Measurements from ENCODE around the gene TBX1. TPM values are rescaled to one million over a fixed set of nuclear protein-coding genes. Genes with fewer than 3 reads are reported as not detected.

Gene TBX1
- polyA plus RNA-seq, 3 donors from 2014 or later = 0.12 TPM; not detected in 2

DNA sequence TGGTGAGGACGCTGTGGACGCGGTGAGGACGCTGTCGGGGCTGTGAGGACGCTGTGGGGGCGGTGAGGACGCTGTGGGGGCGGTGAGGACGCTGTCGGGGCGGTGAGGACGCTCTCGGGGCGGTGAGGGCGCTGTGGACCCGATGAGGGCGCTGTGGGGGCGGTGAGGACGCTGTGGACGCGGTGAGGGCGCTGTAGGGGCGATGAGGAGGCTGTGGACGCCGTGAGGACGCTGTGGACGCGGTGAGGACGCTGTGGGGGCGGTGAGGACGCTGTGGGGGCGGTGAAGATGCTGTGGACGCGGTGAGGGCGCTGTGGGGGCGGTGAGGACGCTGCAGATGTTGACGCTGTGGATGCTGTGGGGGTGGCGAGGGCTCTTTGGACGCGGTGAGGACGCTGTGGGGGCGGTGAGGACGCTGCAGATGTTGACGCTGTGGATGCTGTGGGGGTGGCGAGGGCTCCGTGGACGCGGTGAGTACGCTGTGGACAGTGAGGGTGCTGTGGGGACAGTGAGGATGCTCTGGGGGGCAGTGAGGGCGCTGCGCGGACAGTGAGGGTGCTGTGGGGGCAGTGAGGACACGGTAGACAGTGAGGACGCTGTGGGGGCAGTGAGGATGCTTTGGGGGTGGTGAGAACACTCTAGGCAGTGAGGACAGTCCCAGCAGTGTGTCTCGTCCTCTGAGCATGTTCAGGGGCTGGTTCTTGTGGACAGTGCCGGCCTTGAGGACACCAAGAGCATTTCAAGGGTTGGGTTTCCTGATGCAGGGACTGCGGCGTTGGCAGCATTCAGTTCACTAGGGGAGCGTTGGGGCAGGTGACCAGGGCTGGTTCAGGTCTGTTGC is 33.0 kb upstream of the TBX1 start:
- no peaks in the 10 kb centered on the region for H3K36me3 Mint-ChIP-seq
- H3K4me3 Mint-ChIP-seq = peak overlapping the region in 1 of 5 donors; percentile 24
- H3K27me3 Mint-ChIP-seq (ENCODE audit: low read depth in 3 of 3) = peaks cover 7 to 19% (median 15%) of the 10 kb centered on the region in 3 donors
- no peak overlapping the region for H3K27ac Mint-ChIP-seq
- H3K4me1 Mint-ChIP-seq = peaks cover 0 to 16% of the 10 kb centered on the region in 2 donors
- peaks cover 0 to 1% (median 0%) of the 10 kb centered on the region in 6 donors for H3K9me3 Mint-ChIP-seq
- no peak for DNase-seq

DNA sequence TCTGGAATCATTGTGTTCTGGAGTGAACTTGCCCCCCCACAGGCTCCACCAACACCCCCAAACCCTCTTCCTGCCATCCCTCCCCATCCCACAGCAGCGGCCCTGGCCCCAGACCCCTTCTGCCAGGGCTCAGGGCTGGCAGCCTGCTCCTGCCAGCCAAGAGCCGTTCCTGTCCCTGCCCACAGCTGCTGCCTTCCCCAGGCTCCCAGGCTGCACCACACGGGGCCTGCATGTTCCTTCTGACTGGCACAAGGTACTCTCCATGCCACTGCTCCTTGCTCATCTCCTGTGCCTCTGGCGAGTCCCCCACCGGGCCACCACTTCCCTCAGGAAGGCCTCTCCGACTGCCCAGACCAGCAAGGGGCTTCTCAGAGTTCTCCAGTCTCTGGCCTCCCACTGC is 32.3 kb upstream of the TBX1 start:
- peaks cover 5 to 16% (median 13%) of the 10 kb centered on the region in 3 donors for H3K27me3 Mint-ChIP-seq (ENCODE audit: low read depth in 3 of 3)
- H3K4me3 Mint-ChIP-seq = no peak overlapping the region
- H3K27ac Mint-ChIP-seq = no peak overlapping the region
- no peaks in the 10 kb centered on the region for H3K36me3 Mint-ChIP-seq
- no peak for DNase-seq
- H3K9me3 Mint-ChIP-seq = no peaks in the 10 kb centered on the region
- H3K4me1 Mint-ChIP-seq = peaks cover 0 to 15% of the 10 kb centered on the region in 2 donors

DNA sequence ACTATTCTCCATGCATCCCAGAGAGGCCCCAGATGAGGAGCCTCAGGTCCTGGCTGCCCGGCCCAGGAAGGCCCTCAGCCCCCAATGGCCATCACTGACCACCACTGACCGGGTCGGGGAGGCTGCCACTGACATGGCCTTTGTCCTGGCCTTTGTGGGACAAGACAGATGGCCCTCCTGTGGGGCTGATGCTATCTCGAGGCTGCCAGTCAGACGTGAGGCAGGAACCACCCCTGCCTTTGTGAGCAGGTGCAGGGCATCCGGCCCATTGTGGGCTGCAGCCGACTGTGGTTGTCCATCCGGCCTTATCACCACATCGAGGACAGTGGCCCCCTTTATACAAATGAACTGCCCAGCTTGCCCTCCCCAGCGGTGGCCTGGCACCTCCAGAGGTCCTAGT is 31.7 kb upstream of the TBX1 start:
- no peaks in the 10 kb centered on the region for H3K9me3 Mint-ChIP-seq
- no peak overlapping the region for H3K27ac Mint-ChIP-seq

DNA sequence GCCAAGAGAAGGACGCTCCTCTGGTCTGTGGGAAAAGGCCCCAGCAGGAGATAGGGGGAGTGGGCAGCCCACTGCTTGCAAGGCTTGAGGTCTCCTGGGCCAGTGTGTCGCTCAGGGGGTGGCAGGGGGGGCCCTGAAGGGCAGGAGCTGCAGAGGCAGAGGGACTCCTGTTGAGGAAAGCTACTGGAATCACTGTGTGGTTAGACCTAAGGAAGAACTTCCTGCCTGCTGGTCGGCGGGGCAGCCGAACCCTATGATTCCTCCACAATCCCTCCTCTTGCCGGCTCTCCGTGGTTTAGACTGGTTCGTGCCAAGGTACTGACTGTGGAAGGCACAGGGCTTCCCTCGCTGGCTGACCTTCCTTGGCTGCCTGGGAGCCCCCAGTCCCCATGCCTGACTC is 31.1 kb upstream of the TBX1 start:
- H3K27me3 Mint-ChIP-seq (ENCODE audit: low read depth in 3 of 3) = peaks cover 5 to 16% (median 7%) of the 10 kb centered on the region in 3 donors
- DNase-seq = no peak
- H3K9me3 Mint-ChIP-seq = no peaks in the 10 kb centered on the region
- no peak overlapping the region for H3K4me3 Mint-ChIP-seq
- H3K27ac Mint-ChIP-seq = no peak overlapping the region
- peaks cover 0 to 14% of the 10 kb centered on the region in 2 donors for H3K4me1 Mint-ChIP-seq
- H3K36me3 Mint-ChIP-seq = no peaks in the 10 kb centered on the region

More for the DNA sequence above, 31.7 kb upstream of the TBX1 start:
- Mint-ChIP-seq H3K4me3 (no peak overlapping the region), H3K36me3 (no peaks in the 10 kb centered on the region), H3K27me3 (ENCODE audit: low read depth in 3 of 3) (peaks cover 5 to 16% (median 9%) of the 10 kb centered on the region in 3 donors), H3K4me1 (peaks cover 0 to 15% of the 10 kb centered on the region in 2 donors)
- DNase-seq = no peak

DNA sequence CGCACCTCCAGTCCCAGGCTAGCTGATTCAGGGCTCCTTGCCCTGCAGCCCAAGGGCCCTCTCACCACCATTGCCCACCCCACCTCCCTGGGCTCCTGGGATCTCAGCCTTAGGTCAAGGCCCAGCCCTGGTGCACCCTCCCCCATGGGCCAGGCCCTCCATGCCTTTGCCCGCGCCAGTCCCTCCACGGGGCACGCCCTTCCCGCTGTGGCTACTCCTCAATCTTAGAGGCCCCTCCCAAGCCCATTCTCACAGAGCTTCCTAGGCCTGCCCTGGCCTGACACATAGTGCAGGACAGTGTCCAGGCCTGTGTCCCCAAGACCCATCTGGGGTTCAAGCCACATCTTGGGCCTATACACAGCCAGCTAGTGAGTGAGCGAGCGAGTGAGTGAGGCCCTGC is 30.4 kb upstream of the TBX1 start:
- Mint-ChIP-seq H3K4me1 (peaks cover 0 to 8% of the 10 kb centered on the region in 2 donors), H3K27ac (no peak overlapping the region), H3K9me3 (no peaks in the 10 kb centered on the region), H3K27me3 (ENCODE audit: low read depth in 3 of 3) (peaks cover 4 to 11% (median 4%) of the 10 kb centered on the region in 3 donors), H3K4me3 (peak overlapping the region in 1 of 5 donors; percentile 82), H3K36me3 (no peaks in the 10 kb centered on the region)
- DNase-seq = no peak

DNA sequence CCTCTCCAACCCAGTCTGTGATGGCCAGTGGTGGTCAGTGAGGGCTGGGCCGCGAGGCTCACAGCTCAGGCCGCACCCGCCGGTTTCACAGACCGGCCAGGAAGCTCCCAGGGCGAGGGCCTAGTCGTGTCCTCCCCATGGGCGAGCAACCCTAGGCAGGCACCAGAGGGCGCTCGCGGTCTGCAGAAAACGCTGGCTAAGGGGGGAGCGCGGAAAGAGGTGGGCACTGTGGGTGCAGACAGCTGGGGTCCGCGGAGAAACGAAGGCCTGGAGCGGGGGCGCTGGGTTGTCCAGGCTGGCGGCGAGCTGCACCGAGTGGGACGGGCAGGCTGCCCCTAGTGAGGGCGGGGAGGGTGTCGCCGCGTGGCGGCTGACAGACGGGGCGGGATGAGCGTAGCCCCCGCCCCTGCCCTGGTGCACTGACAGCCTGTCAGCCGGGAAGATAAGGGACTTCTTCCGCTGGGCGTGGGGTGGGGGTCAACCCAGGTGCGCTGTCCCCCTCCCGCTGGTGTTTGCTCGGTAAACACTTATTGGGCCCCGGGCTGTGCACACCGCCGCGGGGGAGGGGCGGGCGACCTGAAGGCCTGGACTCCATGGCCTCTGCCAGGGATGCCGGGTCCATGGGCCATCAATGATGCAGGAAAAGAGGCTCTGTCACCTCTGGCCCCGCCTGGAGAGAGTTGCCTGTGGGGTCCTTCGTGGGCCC is 29.8 kb upstream of the TBX1 start:
- no peaks in the 10 kb centered on the region for H3K36me3 Mint-ChIP-seq
- peaks cover 0 to 5% of the 10 kb centered on the region in 2 donors for H3K4me1 Mint-ChIP-seq
- peak; percentile 75 to 80 (median 75) for DNase-seq
- H3K9me3 Mint-ChIP-seq = no peaks in the 10 kb centered on the region
- no peak overlapping the region for H3K27ac Mint-ChIP-seq
- peak overlapping the region; percentile 75 to 85 (median 81) for H3K4me3 Mint-ChIP-seq
- H3K27me3 Mint-ChIP-seq (ENCODE audit: low read depth in 3 of 3) = peaks cover 0 to 9% (median 1%) of the 10 kb centered on the region in 3 donors

DNA sequence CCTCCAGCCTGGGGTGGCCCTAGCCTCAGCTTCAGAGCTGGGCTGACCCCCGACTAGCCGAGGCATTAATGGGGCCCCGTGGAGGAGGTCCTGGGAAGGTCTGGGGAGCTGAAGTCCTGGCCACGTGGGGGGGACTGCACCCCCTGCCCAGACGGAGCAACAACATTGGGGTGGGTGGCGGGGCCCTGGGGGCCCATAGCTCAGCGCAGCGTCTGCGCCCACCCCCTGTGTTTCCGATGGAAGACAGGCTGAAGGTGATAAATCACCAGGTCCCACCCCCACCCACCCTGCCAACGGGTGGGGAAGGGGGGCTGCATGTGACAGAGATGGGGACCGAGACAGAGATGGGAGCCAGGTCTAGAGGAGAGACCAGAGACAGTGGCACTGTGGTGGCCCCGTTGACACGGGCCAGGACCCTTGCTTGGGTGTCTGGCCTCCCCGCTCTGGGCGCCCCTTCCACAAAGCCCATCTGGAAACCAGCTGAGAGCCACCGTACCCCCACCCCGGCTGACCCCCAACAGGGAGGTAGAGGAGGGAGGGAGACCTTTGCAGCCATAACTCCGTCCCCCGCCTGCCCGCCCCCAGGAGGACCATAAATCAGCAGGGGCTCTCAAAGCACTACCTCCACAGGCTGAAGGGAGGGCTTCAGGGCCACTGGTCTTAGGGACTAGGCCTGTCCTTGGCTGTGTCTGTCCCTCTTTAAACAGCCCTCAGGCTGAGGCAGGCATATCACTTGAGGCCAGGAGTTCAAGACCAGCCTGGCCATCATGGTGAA is 29.0 kb upstream of the TBX1 start:
- H3K36me3 Mint-ChIP-seq = no peaks in the 10 kb centered on the region
- no peak for DNase-seq
- no peak overlapping the region for H3K27ac Mint-ChIP-seq
- no peak overlapping the region for H3K4me3 Mint-ChIP-seq
- H3K4me1 Mint-ChIP-seq = peaks cover 0 to 5% of the 10 kb centered on the region in 2 donors
- no peaks in the 10 kb centered on the region for H3K9me3 Mint-ChIP-seq
- peaks cover 0 to 9% (median 3%) of the 10 kb centered on the region in 3 donors for H3K27me3 Mint-ChIP-seq (ENCODE audit: low read depth in 3 of 3)

DNA sequence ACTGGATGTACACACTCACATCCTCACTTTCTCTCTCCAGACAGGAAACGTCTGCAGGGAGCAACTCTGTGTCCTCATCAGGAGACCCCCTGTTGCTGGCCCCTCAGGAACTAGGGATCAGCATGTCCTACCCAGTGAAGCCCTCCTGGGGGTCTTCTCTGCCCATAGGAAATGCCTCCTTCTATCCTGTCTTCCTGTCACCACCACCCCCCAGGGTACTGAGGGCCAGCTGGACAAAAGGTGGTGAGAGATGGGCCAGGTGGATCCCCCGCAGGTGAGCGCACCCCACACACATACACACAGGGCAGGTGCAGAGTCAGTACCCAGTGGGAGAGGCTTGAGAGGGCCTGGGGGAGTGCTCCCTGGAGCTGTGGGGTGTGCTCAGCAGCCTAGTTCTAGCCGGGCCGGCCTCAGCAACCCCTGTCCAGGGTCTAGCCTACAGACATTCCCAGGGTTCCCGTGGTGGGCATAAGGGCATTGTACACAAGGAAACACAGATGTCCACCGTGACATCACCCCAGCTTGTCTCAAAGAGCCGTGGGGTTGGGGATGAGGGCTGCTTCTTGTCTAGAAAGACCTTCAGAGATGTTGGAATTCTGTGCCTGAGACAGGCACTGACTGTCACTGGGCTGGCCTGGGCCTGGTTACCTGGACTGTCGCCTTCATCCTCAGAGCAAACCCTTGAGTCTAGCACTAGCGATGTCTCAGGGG is 28.0 kb upstream of the TBX1 start:
- DNase-seq = no peak
- Mint-ChIP-seq H3K9me3 (no peaks in the 10 kb centered on the region), H3K36me3 (no peaks in the 10 kb centered on the region), H3K27ac (no peak overlapping the region), H3K27me3 (ENCODE audit: low read depth in 3 of 3) (peaks cover 0 to 6% (median 3%) of the 10 kb centered on the region in 3 donors), H3K4me3 (no peak overlapping the region), H3K4me1 (peaks cover 0 to 5% of the 10 kb centered on the region in 2 donors)

DNA sequence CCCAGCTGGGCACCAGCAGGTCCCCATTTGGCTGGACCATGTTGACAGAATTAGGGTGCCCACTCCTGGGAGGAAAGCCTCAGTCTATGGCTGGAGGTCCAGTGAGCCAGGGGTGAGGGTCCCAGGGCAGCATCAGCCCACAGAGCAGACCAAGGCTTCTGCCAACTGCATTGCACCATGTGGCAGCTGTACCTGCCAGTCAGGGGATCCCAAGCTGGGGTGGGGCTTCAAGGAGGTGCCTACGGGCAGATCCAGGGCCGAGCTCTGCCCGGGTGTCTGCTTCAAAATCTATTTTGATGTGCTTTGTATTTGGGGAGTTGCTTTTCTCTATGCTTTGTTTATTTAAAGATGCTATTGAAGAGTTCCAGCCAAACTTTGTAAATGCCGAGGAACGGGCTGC is 26.8 kb upstream of the TBX1 start:
- no peaks in the 10 kb centered on the region for H3K9me3 Mint-ChIP-seq
- no peaks in the 10 kb centered on the region for H3K36me3 Mint-ChIP-seq
- peaks cover 0 to 4% (median 3%) of the 10 kb centered on the region in 3 donors for H3K27me3 Mint-ChIP-seq (ENCODE audit: low read depth in 3 of 3)
- DNase-seq = no peak
- peaks cover 0 to 2% of the 10 kb centered on the region in 2 donors for H3K4me1 Mint-ChIP-seq
- H3K27ac Mint-ChIP-seq = no peak overlapping the region
- H3K4me3 Mint-ChIP-seq = no peak overlapping the region

DNA sequence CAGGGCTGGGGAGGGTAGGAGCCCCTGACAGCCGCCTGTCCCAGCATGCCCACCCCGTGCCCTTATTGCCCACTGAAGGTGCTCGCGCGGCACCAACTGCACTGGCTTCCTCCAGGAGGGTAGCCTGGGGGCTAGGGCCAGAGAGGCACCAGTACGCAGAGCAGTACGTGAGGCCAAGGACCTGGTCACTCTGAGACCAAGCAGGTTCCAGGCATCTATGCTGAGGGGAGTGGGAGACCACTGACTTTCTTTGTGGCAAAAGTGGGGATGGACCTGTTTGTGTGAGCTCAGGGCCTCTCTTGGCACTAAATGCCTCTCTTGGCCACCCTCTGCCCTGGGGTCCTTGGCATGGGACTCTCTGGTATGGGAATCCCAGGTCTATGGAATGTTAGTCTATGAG is 26.4 kb upstream of the TBX1 start:
- Mint-ChIP-seq H3K4me3 (no peak overlapping the region), H3K4me1 (peaks cover 0 to 2% of the 10 kb centered on the region in 2 donors), H3K27me3 (ENCODE audit: low read depth in 3 of 3) (peaks cover 0 to 4% (median 3%) of the 10 kb centered on the region in 3 donors), H3K9me3 (no peaks in the 10 kb centered on the region), H3K36me3 (no peaks in the 10 kb centered on the region), H3K27ac (no peak overlapping the region)
- DNase-seq = no peak

DNA sequence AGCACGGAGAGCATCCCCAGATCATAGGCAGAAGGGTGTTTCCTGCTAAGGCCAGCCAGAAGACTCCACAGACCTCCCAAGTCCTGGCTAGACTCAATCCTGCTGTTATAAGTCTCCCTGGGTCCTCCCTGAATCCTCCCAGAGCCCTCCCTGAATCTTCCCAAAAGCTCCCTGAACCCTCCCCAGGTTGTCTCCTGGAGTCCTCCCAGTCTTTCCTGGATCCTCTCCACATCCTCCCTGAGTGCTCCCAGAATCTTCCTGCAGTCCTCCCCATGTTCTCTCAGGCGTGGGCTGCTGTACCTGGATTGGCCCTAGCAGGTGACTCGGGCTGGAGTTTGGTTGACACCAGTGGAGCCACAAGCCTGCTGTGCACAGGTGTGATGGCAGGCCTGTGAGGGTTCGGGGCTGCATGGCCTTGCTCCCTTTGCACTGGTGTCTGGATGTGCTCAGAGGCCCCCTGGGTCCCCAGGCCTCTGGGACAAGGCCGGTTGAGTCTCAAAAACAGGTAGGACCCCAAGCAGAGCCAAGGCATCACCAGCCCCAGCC is 25.7 kb upstream of the TBX1 start:
- Mint-ChIP-seq H3K4me1 (peaks cover 0 to 2% of the 10 kb centered on the region in 2 donors), H3K9me3 (no peaks in the 10 kb centered on the region), H3K27ac (no peak overlapping the region), H3K4me3 (no peak overlapping the region), H3K36me3 (no peaks in the 10 kb centered on the region), H3K27me3 (ENCODE audit: low read depth in 3 of 3) (peaks cover 0 to 4% (median 3%) of the 10 kb centered on the region in 3 donors)
- DNase-seq = no peak

DNA sequence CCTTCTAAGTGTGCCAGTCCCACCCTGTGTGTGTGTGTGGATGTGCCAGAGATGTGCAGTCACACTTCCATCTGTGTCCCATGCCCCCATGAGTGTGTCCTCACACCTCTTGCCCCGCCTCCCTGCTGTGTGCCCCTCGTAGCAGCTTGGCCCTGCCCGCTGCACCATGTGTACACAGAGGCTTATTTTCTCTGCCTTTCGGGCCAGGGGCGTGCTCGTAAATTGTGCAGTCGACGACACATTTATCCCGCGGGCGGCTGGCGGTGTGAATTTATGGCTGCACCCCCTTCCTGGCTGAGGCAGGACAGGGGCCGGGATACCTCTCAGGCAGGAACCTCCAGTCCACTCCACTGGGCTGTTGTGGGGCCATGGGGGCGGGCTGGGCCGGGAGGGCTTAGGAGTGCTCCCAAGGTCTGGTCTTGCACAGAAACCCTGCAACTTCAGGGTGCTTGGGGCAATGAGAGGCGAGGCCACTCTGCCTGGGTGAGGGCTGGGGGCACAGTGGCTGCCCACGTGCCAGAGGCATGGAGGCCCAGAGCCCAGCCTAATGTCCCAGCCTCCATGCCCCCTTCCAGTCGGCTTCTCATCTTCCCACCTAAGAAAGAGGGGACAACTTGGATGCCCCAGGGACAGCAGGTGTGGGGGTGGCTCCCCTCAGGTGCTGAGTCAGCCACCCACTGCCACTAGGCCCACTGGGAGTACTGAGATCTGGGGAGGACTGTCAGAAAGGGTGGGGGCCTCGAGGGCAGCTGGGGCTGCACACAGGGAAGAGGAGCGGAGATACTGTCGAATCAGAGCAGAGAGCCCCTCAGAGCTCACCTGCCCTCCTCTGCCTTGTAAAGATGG is 24.7 kb upstream of the TBX1 start:
- H3K4me1 Mint-ChIP-seq = no peaks in the 10 kb centered on the region
- DNase-seq = no peak
- no peaks in the 10 kb centered on the region for H3K36me3 Mint-ChIP-seq
- peaks cover 0 to 3% (median 2%) of the 10 kb centered on the region in 3 donors for H3K27me3 Mint-ChIP-seq (ENCODE audit: low read depth in 3 of 3)
- H3K4me3 Mint-ChIP-seq = no peak overlapping the region
- H3K27ac Mint-ChIP-seq = no peak overlapping the region
- no peaks in the 10 kb centered on the region for H3K9me3 Mint-ChIP-seq
